HepG2 (cell line): ENCODE results near the gene CAMSAP2. TPM values are rescaled to one million over a fixed set of nuclear protein-coding genes. Genes with fewer than 3 reads are reported as not detected.

Experiments
- KDM5A ChIP-seq: fragments of 200-600 bp; sonication (generic); IDR thresholded peaks from 2 replicates; pipeline ENCODE4 v1.7.0; 2018; ENCODE audit warnings: antibody characterized with exemption, mild to moderate bottlenecking, low read length, borderline replicate concordance
- KLF9 ChIP-seq: IDR thresholded peaks from 2 replicates; pipeline ENCODE4 v1.6.1; 2016; ENCODE audit warnings: low read depth
- MAZ ChIP-seq, 2 experiments: sonication (generic) in 1 of 2; formaldehyde crosslinking in 1 of 2; IDR thresholded peaks; 2 replicates each; pipeline versions ENCODE4 v1.5.0 to v1.6.1; 2012 to 2020; ENCODE audit warnings: low read depth in 2 of 2, mild to moderate bottlenecking in 2 of 2, borderline replicate concordance in 1 of 2, improper control_type of control experiment in 1 of 2, low read length in 1 of 2, missing genetic modification reagents in 1 of 2, moderate library complexity in 1 of 2
- SETDB1 ChIP-seq: sonication (generic); formaldehyde crosslinking; IDR thresholded peaks from 2 replicates; pipeline ENCODE4 v1.5.1; 2020; ENCODE audit warnings: missing genetic modification reagents, mild to moderate bottlenecking, borderline replicate concordance
- ZNF121 ChIP-seq: sonication (generic); formaldehyde crosslinking; IDR thresholded peaks from 2 replicates; pipeline ENCODE4 v1.5.0; 2020; ENCODE audit warnings: mild to moderate bottlenecking, missing genetic modification reagents
- ZNF124 ChIP-seq: sonication (generic); formaldehyde crosslinking; IDR thresholded peaks from 2 replicates; pipeline ENCODE4 v1.4.0; 2020; ENCODE audit warnings: missing genetic modification reagents
- ZNF20 ChIP-seq: sonication (generic); formaldehyde crosslinking; IDR thresholded peaks from 2 replicates; pipeline ENCODE4 v1.4.0; 2020; ENCODE audit warnings: mild to moderate bottlenecking, moderate library complexity, missing genetic modification reagents
- ZNF296 ChIP-seq: sonication (generic); formaldehyde crosslinking; conservative IDR thresholded peaks from 2 replicates; pipeline ENCODE4 v1.5.0; 2020; ENCODE audit warnings: mild to moderate bottlenecking, missing genetic modification reagents
- ZNF30 ChIP-seq: sonication (generic); formaldehyde crosslinking; IDR thresholded peaks from 2 replicates; pipeline ENCODE4 v1.5.0; 2020; ENCODE audit warnings: mild to moderate bottlenecking, missing genetic modification reagents
- ZNF543 ChIP-seq: sonication (generic); formaldehyde crosslinking; IDR thresholded peaks from 2 replicates; pipeline ENCODE4 v1.4.0; 2020; ENCODE audit warnings: mild to moderate bottlenecking, missing genetic modification reagents
- ZNF562 ChIP-seq: sonication (generic); formaldehyde crosslinking; IDR thresholded peaks from 2 replicates; pipeline ENCODE4 v1.8.0; 2022; ENCODE audit warnings: missing genetic modification reagents, borderline replicate concordance
- ZNF841 ChIP-seq: sonication (generic); formaldehyde crosslinking; IDR thresholded peaks from 2 replicates; pipeline ENCODE4 v1.8.1; 2023; ENCODE audit warnings: missing genetic modification reagents, borderline replicate concordance
- polyA plus RNA-seq, 8 experiments: library from polyadenylated mRNA; depleted of rRNA in 3 of 8; stranded (reverse) in 7 of 8; unstranded in 1 of 8; fragments of >200 nt; fragmentation: Illumina TruSeq in 4 of 8; extraction: Trizol in 4 of 8; gene quantifications; 2 replicates each; pipeline versions ENCODE4 v1.2.1 to v1.2.3, GENCODE V29; 2011 to 2016; ENCODE audit warnings: low read depth in 4 of 8, missing spikeins in 1 of 8, mixed read lengths in 1 of 8; ENCODE audit not compliant: insufficient read depth in 1 of 8
- total RNA-seq, 5 experiments: library from RNA; depleted of rRNA; stranded (reverse); fragments of >200 nt; fragmentation: Illumina TruSeq; extraction: Trizol; gene quantifications; 2 replicates each; pipeline ENCODE4 v1.2.3, GENCODE V29; 2016; ENCODE audit warnings: low read depth in 1 of 5
- TF ChIP-seq, protein P1 (sequence below): sonication (generic); formaldehyde crosslinking; IDR thresholded peaks from 2 replicates; pipeline ENCODE4 v1.5.1; 2020; ENCODE audit warnings: mild to moderate bottlenecking, moderate library complexity, missing genetic modification reagents
- TF ChIP-seq, protein P2 (sequence below): sonication (generic); formaldehyde crosslinking; IDR thresholded peaks from 2 replicates; pipeline ENCODE4 v1.9.0; 2021; ENCODE audit warnings: missing genetic modification reagents, mild to moderate bottlenecking, borderline replicate concordance
- TF ChIP-seq, protein P3 (sequence below): IDR thresholded peaks from 2 replicates; pipeline ENCODE4 v1.6.1; 2016; ENCODE audit warnings: missing compliant biosample characterization, missing genetic modification reagents, borderline replicate concordance
- TF ChIP-seq, protein P4 (sequence below): sonication (generic); formaldehyde crosslinking; IDR thresholded peaks from 2 replicates; pipeline ENCODE4 v1.5.1; 2020; ENCODE audit warnings: mild to moderate bottlenecking, missing genetic modification reagents, borderline replicate concordance
- TF ChIP-seq, protein P5 (sequence below): sonication (generic); formaldehyde crosslinking; IDR thresholded peaks from 2 replicates; pipeline ENCODE4 v1.4.0; 2020; ENCODE audit warnings: mild to moderate bottlenecking, missing genetic modification reagents

Gene CAMSAP2
- total and polyA plus RNA-seq, 2 of the 13 experiments (the other 11 are each of a cell fraction or from before 2014, with no cell fraction given) = 3.4 to 8.2 TPM

DNA sequence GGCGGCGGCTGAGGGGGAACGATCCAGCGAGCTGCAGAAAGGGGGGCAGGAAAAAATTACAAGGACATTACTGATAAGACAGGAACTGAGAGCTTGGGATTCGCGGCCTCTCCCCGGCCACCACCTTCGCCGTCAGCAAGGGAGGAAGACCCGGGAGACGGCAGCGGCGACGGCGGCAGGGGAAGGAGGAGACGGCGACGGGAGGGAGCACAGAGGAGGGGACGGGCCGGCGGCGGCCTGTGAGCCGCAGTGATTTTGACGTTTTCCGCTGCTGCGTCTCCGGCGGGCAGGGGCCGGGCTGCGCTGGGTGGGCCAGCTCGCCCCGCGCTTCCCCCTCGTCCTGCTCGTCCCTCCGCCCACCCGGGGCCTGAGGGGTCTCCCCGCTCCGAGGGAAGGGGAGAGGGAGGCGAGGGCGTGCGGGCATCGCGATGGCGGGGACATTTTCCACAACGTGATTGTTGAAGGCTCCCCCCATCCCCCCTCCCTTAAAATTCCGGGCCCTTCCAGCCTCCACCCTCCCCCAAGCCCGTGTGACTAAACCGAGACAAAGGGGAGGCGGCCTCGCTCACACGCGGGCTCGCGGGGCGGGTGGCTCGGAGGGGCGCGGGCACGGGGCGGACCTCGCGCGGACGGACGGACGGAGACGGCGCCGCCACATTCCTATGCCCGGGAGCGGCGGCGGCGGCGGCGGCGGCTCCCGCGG, 407 bp downstream of the CAMSAP2 start (continued):
- TF ChIP-seq, protein P1, sequence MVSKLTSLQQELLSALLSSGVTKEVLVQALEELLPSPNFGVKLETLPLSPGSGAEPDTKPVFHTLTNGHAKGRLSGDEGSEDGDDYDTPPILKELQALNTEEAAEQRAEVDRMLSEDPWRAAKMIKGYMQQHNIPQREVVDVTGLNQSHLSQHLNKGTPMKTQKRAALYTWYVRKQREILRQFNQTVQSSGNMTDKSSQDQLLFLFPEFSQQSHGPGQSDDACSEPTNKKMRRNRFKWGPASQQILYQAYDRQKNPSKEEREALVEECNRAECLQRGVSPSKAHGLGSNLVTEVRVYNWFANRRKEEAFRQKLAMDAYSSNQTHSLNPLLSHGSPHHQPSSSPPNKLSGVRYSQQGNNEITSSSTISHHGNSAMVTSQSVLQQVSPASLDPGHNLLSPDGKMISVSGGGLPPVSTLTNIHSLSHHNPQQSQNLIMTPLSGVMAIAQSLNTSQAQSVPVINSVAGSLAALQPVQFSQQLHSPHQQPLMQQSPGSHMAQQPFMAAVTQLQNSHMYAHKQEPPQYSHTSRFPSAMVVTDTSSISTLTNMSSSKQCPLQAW (CRISPR knock-in tag) = peak; percentile 59; the same call in 1 of the 2 replicates
- TF ChIP-seq ZNF124 (CRISPR knock-in tag) = no peak; the same call in 1 of the 2 replicates
- 0 out of 2 replicates have a peak, but pooled peaks have one; percentile 75 for TF ChIP-seq ZNF30 (CRISPR knock-in tag)
- peak; percentile 81; the same call in 1 of the 2 replicates for TF ChIP-seq ZNF543
- TF ChIP-seq ZNF841 (CRISPR knock-in tag) = 0 out of 2 replicates have a peak, but pooled peaks have one; percentile 44
- no peak for TF ChIP-seq MAZ (IDR thresholded peaks at IDR 0.05; ENCODE audit: borderline replicate concordance, low read depth, low read length)
- TF ChIP-seq MAZ (CRISPR knock-in tag; IDR thresholded peaks at IDR 0.05; ENCODE audit: low read depth) = peak; percentile 83
- TF ChIP-seq, protein P2, sequence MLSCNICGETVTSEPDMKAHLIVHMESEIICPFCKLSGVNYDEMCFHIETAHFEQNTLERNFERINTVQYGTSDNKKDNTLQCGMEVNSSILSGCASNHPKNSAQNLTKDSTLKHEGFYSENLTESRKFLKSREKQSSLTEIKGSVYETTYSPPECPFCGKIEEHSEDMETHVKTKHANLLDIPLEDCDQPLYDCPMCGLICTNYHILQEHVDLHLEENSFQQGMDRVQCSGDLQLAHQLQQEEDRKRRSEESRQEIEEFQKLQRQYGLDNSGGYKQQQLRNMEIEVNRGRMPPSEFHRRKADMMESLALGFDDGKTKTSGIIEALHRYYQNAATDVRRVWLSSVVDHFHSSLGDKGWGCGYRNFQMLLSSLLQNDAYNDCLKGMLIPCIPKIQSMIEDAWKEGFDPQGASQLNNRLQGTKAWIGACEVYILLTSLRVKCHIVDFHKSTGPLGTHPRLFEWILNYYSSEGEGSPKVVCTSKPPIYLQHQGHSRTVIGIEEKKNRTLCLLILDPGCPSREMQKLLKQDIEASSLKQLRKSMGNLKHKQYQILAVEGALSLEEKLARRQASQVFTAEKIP (CRISPR knock-in tag) = no peak
- TF ChIP-seq KLF9 (CRISPR knock-in tag) = no peak
- TF ChIP-seq, protein P3, sequence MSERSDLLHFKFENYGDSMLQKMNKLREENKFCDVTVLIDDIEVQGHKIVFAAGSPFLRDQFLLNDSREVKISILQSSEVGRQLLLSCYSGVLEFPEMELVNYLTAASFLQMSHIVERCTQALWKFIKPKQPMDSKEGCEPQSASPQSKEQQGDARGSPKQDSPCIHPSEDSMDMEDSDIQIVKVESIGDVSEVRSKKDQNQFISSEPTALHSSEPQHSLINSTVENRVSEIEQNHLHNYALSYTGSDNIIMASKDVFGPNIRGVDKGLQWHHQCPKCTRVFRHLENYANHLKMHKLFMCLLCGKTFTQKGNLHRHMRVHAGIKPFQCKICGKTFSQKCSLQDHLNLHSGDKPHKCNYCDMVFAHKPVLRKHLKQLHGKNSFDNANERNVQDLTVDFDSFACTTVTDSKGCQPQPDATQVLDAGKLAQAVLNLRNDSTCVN (CRISPR knock-in tag) = no peak
- 0 out of 2 replicates have a peak, but pooled peaks have one; percentile 17 for TF ChIP-seq ZNF296 (CRISPR knock-in tag)
- TF ChIP-seq ZNF20 = no peak
- no peak for TF ChIP-seq ZNF562 (CRISPR knock-in tag)
- TF ChIP-seq ZNF121 (CRISPR knock-in tag) = no peak
- TF ChIP-seq, protein P4, sequence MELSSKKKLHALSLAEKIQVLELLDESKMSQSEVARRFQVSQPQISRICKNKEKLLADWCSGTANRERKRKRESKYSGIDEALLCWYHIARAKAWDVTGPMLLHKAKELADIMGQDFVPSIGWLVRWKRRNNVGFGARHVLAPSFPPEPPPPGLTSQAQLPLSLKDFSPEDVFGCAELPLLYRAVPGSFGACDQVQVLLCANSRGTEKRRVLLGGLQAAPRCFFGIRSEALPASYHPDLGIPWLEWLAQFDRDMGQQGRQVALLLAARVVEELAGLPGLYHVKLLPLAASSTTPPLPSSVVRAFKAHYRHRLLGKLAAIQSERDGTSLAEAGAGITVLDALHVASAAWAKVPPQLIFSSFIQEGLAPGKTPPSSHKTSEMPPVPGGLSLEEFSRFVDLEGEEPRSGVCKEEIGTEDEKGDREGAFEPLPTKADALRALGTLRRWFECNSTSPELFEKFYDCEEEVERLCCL (CRISPR knock-in tag) = no peak
- no peak for TF ChIP-seq SETDB1 (CRISPR knock-in tag)
- peak; percentile 19; the same call in 1 of the 2 replicates for TF ChIP-seq KDM5A
- TF ChIP-seq, protein P5, sequence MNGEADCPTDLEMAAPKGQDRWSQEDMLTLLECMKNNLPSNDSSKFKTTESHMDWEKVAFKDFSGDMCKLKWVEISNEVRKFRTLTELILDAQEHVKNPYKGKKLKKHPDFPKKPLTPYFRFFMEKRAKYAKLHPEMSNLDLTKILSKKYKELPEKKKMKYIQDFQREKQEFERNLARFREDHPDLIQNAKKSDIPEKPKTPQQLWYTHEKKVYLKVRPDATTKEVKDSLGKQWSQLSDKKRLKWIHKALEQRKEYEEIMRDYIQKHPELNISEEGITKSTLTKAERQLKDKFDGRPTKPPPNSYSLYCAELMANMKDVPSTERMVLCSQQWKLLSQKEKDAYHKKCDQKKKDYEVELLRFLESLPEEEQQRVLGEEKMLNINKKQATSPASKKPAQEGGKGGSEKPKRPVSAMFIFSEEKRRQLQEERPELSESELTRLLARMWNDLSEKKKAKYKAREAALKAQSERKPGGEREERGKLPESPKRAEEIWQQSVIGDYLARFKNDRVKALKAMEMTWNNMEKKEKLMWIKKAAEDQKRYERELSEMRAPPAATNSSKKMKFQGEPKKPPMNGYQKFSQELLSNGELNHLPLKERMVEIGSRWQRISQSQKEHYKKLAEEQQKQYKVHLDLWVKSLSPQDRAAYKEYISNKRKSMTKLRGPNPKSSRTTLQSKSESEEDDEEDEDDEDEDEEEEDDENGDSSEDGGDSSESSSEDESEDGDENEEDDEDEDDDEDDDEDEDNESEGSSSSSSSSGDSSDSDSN (CRISPR knock-in tag) = peak; percentile 77; the same call in 1 of the 2 replicates
